Measurements from ENCODE around the gene ROR2.
A peak's percentile ranks its signal among the peaks of the same experiment; 100 is the strongest.

Gene ROR2

GRCh38 chr9:91776409-91777291, 173.4 kb downstream of the ROR2 start:
- no peak overlapping the region for H3K27ac ChIP-seq
- TF ChIP-seq, protein P1, sequence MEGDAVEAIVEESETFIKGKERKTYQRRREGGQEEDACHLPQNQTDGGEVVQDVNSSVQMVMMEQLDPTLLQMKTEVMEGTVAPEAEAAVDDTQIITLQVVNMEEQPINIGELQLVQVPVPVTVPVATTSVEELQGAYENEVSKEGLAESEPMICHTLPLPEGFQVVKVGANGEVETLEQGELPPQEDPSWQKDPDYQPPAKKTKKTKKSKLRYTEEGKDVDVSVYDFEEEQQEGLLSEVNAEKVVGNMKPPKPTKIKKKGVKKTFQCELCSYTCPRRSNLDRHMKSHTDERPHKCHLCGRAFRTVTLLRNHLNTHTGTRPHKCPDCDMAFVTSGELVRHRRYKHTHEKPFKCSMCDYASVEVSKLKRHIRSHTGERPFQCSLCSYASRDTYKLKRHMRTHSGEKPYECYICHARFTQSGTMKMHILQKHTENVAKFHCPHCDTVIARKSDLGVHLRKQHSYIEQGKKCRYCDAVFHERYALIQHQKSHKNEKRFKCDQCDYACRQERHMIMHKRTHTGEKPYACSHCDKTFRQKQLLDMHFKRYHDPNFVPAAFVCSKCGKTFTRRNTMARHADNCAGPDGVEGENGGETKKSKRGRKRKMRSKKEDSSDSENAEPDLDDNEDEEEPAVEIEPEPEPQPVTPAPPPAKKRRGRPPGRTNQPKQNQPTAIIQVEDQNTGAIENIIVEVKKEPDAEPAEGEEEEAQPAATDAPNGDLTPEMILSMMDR (IDR thresholded peaks at IDR 0.05) = no peak
- no peak overlapping the region for H3K4me3 ChIP-seq
- no peak for DNase-seq (ENCODE audit: low spot score)

DNA sequence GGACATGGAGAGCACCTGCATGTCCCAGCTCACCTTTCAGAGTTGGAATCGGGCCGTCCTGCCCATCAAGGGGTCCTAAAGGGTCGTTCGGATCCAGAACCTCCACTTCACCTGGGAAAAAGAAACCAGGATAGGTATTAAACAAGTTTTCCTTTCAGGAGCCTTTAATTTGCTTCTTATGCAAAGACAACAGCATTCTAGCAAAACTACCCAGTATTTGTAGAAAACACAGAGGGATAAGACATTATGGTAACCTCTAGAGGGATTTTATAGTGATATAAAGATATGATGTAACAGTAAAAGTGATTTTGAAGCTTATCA, 174.4 kb downstream of the ROR2 start:
- TF ChIP-seq, protein P1 (IDR thresholded peaks at IDR 0.05) = no peak
- no peak for DNase-seq (ENCODE audit: low spot score)
- Histone ChIP-seq H3K27ac (no peak overlapping the region), H3K4me3 (no peak overlapping the region)

- Histone ChIP-seq H3K4me3 (no peak overlapping the region), H3K27ac (no peak overlapping the region)
- TF ChIP-seq, protein P1 (IDR thresholded peaks at IDR 0.05) = peak; percentile 67
- no peak for DNase-seq (ENCODE audit: low spot score)
These were observed 174.9 kb downstream of the ROR2 start for GRCh38 chr9:91775011-91775707.

GRCh38 chr9:91773156-91773555, 176.9 kb downstream of the ROR2 start:
- TF ChIP-seq, protein P1 (IDR thresholded peaks at IDR 0.05) = no peak
- H3K4me3 ChIP-seq = no peak overlapping the region
- no peak overlapping the region for H3K27ac ChIP-seq
- no peak for DNase-seq (ENCODE audit: low spot score)

DNA sequence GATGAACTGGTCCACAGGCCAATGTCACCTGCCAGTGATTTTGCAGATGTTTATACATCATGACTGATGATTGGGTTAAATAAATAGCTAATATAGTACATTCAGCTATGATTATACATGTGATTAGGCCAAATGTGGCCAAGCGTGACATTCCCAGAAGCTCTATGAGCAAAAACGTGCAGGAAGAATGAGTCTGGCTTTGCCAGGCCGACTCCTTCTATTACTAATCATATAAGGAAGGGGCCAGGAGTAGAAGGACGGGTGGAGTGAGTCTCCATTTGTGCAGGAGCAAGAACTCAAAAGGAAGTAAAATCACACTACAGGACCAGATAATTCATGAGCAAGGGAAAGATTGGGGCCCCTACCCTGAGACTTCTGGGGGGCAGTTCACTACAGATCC, 178.2 kb downstream of the ROR2 start:
- no peak overlapping the region for H3K4me3 ChIP-seq
- TF ChIP-seq, protein P1 (IDR thresholded peaks at IDR 0.05) = no peak
- H3K27ac ChIP-seq = no peak overlapping the region
- no peak for DNase-seq (ENCODE audit: low spot score)

- TF ChIP-seq, protein P1 (IDR thresholded peaks at IDR 0.05) = no peak
- no peak overlapping the region for H3K27ac ChIP-seq
These were observed 179.0 kb downstream of the ROR2 start for GRCh38 chr9:91771027-91771426.

DNA sequence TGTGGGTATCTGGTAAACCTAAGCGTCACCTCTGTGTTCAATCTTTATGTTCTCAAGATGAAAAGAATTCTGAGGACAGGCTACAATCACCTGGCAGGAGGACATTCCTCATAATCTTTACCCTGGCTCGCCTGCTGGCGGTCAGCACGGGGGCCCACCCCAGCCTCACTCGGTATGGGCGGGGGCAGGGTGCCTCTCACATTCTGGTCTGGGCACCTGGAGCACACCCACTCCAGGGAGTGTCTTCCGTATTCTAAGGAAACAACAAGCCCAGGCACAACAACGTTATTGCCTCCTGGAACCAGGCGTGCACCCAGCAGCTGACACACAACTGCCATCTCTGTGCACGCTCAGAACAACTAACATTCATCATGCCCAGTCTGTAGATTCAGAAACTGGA, 179.8 kb downstream of the ROR2 start:
- no peak overlapping the region for H3K27ac ChIP-seq
- TF ChIP-seq, protein P1 (IDR thresholded peaks at IDR 0.05) = no peak

More at GRCh38 chr9:91771027-91771426, 179.0 kb downstream of the ROR2 start:
- H3K4me3 ChIP-seq = peak overlapping the region; percentile 3
- no peak for DNase-seq (ENCODE audit: low spot score)

More for the DNA sequence above, 179.8 kb downstream of the ROR2 start:
- H3K4me3 ChIP-seq = no peak overlapping the region
- no peak for DNase-seq (ENCODE audit: low spot score)

Measured in coronary artery (tissue), 2 donors.